GM19397 (cell line): ENCODE measurements around the gene KIAA2012.

Source experiments
- ATAC-seq: cut with Tn5 transposase; IDR thresholded peaks from one replicate; pipeline ENCODE4 v1.9.1; 2021; ENCODE audit warnings: mild to moderate bottlenecking, moderate library complexity; ENCODE audit not compliant: unreplicated experiment

The KIAA2012 gene

DNA sequence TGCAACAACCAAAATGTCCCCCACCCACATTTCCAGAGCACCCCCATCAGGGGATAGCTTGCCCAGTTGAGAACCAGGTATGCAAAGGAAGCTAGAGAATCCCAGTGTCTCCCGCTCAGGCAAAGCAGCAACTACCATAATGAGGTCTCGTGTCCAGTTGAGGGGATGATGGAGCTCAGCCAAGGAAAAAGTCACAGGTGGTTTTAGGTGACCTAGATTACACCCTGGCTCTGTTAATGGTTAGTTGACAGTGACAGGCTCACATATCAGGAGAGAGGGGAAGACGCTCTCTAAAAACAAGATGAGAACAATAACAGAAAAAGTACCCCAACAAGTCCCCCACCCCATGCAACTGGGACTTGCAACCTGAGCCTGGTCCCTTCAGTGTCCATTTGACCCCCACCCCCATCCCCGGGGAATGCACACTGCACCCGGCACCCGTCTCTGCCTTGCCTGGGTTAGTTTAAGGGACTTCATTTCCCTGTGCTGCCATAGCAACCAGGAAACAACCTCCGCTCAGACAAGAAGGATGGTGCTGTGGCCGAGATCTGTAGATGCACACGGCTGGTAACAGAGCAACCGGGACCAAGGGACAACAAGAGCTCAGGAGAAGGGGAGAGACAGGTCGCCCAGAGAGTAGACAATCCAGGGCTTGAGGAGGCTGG, at the start of gene KIAA2012:
TSS of gene KIAA2012 (plus strand) at position 519 of the 665 bp plus-strand sequence. CDS start 373 bp downstream, outside the sequence.
- ATAC-seq, result no peak

DNA sequence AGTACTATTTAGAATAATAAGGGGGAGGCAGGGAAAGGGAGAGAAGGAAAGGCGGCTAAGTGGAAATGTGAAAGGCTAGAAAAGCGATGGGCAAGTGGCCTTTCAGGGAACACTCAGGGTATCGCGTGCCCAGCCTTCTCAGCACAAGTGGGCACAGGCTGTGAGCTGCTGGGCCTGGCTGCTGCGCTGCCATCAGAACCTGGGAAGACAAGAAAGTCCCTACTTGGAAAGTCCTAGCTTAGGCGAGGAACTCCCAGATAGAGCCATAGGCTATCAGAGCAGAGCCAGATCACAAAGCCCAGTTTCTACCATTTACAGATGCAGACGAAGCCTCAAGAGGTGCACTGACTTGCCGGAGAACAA, 49.2 kb upstream of the KIAA2012 start:
- no peak for ATAC-seq

DNA sequence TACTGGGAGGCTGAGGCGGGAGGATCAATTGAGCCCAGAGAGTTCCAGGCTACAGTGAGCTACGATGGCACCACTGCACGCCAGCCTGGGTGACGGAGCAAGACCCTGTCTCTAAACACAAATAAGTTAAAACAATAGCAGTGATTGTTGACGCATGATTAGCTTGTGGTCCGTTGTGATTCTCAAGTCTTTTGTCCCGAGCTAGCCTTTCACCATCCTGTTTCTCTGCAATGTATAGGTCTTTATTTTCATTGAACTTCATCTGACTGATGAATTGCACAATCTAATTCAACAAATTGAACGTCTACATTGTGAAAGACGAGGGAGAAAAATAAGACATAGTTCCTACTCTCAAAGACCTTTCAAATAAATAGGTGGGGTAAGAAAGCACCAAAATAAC, 48.2 kb upstream of the KIAA2012 start:
- no peak for ATAC-seq

DNA sequence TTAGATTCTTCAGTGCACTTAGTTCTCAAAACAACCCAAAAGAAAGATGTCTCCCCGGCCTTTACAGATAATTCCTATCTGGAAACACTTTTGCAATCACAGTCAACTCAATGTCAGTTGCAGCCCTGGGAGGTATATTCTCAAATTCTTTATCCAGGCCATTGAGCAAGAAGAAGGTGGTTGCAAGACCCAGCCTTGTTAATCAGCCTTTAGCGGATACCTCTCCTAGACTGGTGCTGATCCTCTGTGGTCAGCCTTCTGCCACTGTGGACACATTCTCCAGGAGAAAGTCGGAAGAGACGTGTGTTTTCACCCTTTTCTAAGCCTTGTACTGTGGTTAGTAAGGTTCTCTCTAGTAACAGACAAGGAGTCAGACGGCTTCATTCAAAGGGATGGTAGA, 47.2 kb upstream of the KIAA2012 start:
- ATAC-seq, result no peak

DNA sequence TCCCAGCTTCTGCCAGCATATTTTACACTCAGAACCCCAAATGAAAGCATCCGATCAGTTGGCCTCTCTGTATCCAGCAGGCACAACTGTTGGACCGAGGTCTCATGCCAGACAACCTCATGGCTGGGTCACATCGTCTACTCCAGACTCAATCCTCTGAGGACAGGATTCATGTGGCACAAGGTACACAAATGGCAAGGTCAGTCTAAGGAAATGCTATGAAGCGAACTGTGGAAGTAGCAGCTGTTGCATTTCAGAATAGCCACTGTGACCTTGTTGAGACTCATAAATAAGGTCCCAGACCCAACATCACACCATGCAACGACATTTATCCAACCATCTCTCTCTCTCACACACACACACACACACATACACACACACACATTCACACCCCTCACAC, 46.5 kb upstream of the KIAA2012 start:
- no peak for ATAC-seq

DNA sequence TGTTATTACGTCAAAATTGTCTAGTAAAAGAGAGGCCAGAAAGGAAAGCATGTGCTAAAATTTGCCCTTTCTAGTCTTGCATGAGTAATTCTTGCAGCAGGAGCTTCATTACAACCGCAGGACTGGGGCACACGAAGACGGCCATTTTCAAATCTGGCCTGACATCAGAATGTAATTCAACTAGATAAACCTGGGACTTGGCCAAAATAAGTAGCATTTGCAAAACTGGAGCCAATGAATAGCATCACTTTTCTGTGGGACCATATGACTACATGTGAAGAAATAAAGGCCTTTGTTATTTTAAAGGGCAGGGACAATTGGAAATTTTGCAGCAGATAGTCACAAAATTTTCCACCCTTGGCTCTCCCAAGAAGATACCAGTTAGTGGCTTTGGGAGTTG, 42.4 kb upstream of the KIAA2012 start:
- no peak for ATAC-seq

DNA sequence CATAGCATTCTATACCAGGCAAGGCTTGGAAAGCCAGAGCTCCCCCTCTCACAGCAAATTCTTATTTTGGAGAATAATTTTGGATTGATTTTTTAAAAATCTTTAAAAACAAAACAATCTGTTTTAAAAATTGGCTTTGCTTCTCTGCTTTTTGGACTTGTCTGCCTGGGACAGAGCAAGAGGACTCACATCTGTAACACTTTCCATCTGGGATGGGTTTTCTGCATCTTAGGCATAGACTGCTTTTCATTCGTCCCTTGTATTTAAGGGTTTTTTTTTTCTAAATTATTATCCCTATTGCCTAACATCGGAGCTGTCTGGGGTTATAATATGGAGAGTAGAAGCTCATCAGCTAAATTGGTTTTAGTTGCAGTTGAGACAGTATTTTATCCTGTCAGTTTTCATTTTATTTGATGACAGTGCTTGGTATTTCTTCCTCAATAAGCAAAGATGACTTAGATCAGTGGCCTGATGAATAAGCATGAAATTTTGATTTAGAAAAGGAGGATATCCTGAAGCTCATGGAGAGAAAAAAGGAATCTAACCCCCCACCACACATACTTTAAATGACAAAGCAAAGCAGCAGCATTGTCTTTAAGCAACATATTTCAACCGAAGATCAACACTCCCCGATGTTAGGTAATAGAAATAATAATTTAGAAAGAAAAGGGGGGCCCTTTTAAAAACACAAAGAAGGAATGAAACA, 41.7 kb upstream of the KIAA2012 start:
- ATAC-seq, result no peak

DNA sequence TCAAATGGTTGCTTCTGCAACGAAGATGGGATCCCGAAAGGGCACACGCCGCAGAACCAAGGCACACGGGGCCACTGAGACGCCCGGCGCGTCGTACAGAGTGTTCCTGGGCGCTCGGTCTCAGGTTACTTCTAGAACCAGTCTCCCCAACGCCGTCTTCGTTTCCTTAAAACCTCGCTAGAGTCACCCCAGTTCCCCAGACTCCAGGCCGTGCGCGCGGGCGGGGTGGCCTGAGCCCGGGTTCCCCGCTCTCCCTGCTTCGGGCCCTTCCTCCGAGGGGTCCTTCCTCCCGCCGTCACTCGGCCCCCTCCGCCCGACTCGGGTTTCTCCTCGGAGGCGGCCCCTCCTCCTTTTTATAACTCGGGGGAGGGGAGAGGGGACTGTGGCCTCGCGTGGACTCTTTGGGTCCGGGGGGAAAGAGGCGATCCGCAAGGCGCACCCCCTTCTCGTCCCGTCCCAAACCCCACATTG, 40.2 kb upstream of the KIAA2012 start:
- peak; percentile 4 for ATAC-seq

DNA sequence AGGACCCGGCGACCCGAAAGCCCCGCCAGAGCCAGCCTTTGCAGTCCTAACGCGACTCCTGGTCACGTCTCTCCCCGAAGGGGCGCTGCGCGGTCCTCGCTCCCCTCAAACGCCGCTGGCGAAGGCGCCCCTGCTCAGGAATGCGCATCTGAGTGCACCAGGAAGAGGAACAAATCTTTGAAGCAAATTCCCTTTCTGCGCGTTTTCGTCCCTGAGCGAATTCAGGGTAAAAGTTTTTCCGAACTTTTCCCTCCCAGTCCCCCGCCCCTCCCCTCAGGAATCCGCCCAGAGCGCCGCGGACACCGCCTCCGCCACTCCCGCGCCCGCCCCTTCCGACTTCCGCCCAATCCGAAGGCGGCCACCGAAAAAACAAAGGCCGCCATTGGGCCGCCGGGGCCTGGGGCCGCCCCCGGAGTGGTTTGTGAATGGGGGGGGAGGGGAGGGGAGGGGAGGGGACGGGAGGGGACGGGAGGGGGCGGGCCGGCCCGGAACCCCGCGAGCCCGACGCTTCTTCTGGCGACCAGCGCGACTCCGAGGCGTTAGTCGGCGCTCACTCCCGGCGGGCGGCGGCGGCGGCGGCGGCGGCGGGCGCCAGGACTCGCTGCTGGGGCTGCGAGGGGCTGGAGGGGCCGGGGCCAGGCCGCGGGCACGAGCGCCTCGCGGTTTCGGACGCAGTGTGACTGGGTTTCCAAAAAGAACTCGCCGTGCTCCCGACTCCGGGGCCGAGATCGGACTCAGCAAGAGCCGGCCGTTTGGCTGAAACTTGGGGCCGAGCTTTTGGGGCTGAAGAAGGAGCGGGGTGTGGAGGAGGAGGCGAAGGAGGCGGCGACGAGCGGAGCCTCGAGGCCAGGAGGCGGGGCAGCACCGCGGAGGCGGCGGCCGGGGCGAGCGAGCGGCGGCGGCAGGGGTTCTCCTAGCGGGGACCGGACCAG, 39.5 kb upstream of the KIAA2012 start, which contains the start of gene FZD7:
TSS of gene FZD7 (plus strand) at position 539 of the 932 bp plus-strand sequence. CDS start 793 bp downstream, outside the sequence.
- peak; percentile 75 for ATAC-seq

DNA sequence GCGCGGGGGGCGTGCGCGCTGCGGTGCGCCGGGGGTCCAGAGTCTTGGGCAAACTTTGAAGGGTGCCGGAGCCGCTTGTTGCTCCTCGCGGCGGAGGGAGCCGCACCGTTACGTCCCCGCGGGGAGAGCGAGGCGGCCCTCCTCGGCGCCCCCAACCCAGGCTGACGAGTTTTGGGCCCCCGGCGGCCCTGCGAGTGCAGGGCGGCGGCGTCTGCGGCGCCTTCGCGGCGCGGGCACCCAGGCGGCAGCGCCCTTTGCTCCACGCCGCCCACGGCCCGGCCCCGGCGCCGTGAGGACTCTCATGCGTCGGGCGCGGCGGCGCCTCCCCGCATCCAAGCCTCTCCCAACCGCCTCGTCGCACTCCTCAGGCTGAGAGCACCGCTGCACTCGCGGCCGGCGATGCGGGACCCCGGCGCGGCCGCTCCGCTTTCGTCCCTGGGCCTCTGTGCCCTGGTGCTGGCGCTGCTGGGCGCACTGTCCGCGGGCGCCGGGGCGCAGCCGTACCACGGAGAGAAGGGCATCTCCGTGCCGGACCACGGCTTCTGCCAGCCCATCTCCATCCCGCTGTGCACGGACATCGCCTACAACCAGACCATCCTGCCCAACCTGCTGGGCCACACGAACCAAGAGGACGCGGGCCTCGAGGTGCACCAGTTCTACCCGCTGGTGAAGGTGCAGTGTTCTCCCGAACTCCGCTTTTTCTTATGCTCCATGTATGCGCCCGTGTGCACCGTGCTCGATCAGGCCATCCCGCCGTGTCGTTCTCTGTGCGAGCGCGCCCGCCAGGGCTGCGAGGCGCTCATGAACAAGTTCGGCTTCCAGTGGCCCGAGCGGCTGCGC, 38.6 kb upstream of the KIAA2012 start:
- ATAC-seq, result peak; percentile 9

DNA sequence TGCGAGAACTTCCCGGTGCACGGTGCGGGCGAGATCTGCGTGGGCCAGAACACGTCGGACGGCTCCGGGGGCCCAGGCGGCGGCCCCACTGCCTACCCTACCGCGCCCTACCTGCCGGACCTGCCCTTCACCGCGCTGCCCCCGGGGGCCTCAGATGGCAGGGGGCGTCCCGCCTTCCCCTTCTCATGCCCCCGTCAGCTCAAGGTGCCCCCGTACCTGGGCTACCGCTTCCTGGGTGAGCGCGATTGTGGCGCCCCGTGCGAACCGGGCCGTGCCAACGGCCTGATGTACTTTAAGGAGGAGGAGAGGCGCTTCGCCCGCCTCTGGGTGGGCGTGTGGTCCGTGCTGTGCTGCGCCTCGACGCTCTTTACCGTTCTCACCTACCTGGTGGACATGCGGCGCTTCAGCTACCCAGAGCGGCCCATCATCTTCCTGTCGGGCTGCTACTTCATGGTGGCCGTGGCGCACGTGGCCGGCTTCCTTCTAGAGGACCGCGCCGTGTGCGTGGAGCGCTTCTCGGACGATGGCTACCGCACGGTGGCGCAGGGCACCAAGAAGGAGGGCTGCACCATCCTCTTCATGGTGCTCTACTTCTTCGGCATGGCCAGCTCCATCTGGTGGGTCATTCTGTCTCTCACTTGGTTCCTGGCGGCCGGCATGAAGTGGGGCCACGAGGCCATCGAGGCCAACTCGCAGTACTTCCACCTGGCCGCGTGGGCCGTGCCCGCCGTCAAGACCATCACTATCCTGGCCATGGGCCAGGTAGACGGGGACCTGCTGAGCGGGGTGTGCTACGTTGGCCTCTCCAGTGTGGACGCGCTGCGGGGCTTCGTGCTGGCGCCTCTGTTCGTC, 37.7 kb upstream of the KIAA2012 start:
- ATAC-seq, result no peak

DNA sequence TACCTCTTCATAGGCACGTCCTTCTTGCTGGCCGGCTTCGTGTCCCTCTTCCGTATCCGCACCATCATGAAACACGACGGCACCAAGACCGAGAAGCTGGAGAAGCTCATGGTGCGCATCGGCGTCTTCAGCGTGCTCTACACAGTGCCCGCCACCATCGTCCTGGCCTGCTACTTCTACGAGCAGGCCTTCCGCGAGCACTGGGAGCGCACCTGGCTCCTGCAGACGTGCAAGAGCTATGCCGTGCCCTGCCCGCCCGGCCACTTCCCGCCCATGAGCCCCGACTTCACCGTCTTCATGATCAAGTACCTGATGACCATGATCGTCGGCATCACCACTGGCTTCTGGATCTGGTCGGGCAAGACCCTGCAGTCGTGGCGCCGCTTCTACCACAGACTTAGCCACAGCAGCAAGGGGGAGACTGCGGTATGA, 37.1 kb upstream of the KIAA2012 start:
- no peak for ATAC-seq

DNA sequence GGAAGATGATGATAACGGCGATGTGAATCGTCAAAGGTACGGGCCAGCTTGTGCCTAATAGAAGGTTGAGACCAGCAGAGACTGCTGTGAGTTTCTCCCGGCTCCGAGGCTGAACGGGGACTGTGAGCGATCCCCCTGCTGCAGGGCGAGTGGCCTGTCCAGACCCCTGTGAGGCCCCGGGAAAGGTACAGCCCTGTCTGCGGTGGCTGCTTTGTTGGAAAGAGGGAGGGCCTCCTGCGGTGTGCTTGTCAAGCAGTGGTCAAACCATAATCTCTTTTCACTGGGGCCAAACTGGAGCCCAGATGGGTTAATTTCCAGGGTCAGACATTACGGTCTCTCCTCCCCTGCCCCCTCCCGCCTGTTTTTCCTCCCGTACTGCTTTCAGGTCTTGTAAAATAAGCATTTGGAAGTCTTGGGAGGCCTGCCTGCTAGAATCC, 36.4 kb upstream of the KIAA2012 start:
- ATAC-seq, result no peak

DNA sequence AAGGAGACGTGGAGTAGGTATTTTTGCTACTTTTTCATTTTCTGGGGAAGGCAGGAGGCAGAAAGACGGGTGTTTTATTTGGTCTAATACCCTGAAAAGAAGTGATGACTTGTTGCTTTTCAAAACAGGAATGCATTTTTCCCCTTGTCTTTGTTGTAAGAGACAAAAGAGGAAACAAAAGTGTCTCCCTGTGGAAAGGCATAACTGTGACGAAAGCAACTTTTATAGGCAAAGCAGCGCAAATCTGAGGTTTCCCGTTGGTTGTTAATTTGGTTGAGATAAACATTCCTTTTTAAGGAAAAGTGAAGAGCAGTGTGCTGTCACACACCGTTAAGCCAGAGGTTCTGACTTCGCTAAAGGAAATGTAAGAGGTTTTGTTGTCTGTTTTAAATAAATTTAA, 36.0 kb upstream of the KIAA2012 start:
- ATAC-seq, result no peak

DNA sequence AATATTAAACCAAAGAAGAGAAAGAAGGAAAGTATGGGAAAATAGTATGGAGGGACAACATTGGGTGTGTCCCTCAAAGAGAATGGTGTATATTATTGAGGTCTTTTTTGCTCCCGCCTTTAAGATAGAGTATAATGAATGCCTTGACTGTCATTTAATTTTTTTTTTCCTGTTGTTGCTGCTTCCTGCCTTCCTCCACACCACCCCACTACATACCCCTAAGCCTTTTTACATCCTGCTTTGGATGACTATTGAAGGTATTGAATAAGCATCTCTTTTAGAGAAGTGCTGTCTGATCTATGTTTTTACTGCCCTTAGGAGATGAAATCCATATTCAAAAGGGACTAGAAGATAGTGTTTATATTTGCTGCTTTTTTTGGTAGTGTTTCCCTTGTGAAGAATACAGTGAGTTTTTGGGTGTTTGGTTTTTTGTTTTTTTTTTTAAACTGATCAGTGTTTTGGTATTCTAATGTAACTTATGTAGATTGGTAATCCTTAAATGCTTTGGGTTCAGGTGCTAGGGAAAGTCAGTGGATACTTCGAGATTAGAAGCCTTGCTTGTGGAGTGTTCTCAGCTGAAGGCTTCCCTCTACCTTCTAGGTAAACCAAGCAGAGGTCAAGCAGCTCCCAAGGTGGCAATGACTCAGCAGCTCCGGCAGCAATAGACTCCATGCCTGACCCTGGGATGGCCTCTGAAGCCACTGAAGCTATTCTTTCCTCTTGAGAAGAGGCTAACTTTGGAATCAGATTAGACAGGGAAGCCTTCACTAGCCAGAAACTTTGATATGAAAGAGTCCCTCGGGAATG, 34.4 kb upstream of the KIAA2012 start:
- ATAC-seq, result no peak

DNA sequence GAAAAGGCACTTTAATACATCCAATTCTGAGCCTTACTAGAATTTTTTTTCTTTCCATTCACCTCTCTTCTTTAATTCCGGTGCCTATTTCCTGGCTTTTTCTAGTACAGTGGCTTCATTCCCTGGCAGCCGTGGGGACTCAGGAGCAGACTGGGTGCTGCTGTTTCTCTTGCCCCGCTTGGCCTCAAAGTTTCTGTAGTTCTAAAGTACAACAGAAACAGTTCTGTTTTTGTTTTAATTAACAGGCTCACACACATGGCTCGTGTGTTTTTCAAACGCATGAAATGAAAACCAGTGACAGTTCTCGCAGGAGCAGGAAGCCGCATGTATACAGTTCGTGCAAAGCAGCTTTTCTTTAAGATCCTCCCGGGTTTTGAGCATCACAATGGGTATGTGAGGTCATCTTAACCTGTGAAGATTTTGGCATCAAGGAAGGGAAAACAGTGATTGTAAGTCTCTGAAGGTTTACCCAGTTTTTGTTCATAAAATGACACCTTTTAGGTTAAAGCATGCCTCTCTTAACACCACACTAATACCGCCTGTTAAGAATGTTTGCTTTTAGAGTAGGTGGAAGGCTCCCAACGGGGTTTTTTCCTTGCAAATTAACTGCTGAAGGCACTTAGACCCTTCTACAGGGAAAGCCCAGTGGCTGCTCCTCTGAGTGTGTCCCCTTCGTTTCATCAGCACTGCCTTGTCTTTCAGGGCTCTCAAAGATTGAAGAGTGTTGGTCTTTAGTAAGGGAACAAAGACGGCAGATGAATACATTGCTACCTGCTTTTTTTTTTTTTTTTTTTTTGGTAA, 33.6 kb upstream of the KIAA2012 start:
- ATAC-seq, result no peak

DNA sequence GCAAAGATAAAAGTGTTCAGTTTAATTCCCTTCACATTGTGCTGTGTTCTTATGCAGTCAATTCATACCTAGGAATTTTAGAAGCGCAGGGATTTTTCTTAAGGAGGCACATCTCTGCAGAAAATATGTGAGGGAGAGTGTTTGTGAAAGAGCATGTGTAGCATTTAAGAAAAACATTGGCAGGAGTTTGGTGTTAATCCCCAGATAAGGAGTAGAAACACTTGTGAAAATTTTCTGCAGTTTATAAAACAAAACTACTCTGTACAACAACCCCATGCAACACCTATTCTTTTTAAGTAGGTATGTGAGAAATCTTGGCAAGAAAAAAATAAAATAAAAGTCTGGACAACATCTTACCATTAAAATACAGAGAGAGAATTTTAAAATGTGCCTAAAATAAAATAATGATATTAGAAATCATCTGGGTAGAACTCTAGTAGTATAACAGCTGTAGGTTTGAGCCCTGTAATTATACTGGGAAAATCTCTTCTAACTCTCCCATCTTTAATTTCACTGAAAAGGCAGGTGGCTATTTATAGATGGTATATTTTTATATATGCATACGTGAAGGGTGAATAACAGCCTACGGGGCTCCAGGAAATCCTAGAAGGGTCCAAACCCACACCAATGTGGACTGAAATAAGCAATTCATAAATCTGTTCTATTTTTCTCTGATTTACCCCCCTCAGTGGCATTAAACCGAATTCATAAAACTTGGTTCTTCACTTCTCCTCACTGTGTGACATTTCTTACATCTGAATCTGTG, 32.8 kb upstream of the KIAA2012 start:
- no peak for ATAC-seq
